ENCODE measurements around the gene OSBPL8.

DNA sequence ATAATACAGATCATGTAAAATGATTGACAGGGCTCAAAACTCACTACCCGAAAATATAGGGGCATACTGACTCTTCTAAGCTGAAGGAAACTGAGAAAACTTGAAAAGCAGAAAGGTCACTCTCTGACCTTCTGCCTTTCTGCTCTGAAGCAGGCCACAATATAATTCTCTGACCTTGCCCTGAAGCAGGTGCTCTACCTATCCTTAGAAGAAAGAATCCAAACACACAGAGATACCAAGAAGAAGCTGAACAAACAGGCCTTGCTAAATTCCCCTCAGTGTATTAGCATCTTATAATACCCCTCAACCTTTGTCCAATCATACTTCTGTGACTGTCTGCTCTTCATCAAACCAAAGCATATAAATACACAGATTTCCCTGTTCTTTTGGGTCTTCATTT lies 150.5 kb downstream of the OSBPL8 start:
- TF ChIP-seq, protein P1, sequence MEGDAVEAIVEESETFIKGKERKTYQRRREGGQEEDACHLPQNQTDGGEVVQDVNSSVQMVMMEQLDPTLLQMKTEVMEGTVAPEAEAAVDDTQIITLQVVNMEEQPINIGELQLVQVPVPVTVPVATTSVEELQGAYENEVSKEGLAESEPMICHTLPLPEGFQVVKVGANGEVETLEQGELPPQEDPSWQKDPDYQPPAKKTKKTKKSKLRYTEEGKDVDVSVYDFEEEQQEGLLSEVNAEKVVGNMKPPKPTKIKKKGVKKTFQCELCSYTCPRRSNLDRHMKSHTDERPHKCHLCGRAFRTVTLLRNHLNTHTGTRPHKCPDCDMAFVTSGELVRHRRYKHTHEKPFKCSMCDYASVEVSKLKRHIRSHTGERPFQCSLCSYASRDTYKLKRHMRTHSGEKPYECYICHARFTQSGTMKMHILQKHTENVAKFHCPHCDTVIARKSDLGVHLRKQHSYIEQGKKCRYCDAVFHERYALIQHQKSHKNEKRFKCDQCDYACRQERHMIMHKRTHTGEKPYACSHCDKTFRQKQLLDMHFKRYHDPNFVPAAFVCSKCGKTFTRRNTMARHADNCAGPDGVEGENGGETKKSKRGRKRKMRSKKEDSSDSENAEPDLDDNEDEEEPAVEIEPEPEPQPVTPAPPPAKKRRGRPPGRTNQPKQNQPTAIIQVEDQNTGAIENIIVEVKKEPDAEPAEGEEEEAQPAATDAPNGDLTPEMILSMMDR (IDR thresholded peaks at IDR 0.05) = no peak
- no peak for TF ChIP-seq POLR2AphosphoS5 (IDR thresholded peaks at IDR 0.05)
- no peak for TF ChIP-seq EP300 (IDR thresholded peaks at IDR 0.05)

All from sigmoid colon (tissue), 4 donors.